Astrocyte of the spinal cord (primary cell): ENCODE data around the gene KIFBP.
"Not testable (repeated sequence)": the region's sequence is repeated elsewhere in the genome, so short reads cannot be mapped to it uniquely, and the experiment has no call there.

Experiments
- DNase-seq: peaks from one replicate; pipeline ENCODE4 v3.0.0; 2011; ENCODE audit warnings: low read depth, low spot score
- H3K4me3 ChIP-seq: 2 replicates; pipeline ENCODE4 v1.5.1; 2011; ENCODE audit warnings: low read depth, mild to moderate bottlenecking, low read length, moderate library complexity
- CTCF ChIP-seq: IDR thresholded peaks from 2 replicates; pipeline ENCODE4 v1.5.1; 2012; ENCODE audit warnings: low read depth, mild to moderate bottlenecking, low read length, inconsistent platforms
- in situ Hi-C: cut with HindIII; loops from 2 replicates; pipeline ENCODE4 v1.10.0; 2017; ENCODE audit warnings: low sequenced_read_pairs

KIFBP gene

GRCh38 chr10:68955832-68956532 is 32.6 kb upstream of the KIFBP start, which contains the start of gene DDX21:
DDX21 (plus strand) TSS chr10:68956170; CDS start chr10:68956226, 56 bp downstream.
- in situ Hi-C loops, result no loop called here
- peak within 1 kb of the TSS; percentile 97 for H3K4me3 ChIP-seq
- peak; percentile 93 for DNase-seq
- TF ChIP-seq CTCF, result peak; percentile 58

GRCh38 chr10:68957284-68957615 is 31.4 kb upstream of the KIFBP start:
- DNase-seq, result no peak
- TF ChIP-seq CTCF, result no peak
- peak overlapping the region; percentile 97 for H3K4me3 ChIP-seq
- in situ Hi-C loops, result no loop called here

GRCh38 chr10:68957654-68958053 is 30.9 kb upstream of the KIFBP start:
- TF ChIP-seq CTCF, result no peak
- in situ Hi-C loops, result no loop called here

GRCh38 chr10:68959695-68960527 is 28.7 kb upstream of the KIFBP start:
- H3K4me3 ChIP-seq, result no peak overlapping the region
- in situ Hi-C loops, result no loop called here
- DNase-seq, result no peak
- TF ChIP-seq CTCF, result no peak

More at GRCh38 chr10:68957654-68958053, 30.9 kb upstream of the KIFBP start:
- DNase-seq, result peak; percentile 6
- H3K4me3 ChIP-seq, result peak overlapping the region; percentile 97

- TF ChIP-seq CTCF, result no peak
- H3K4me3 ChIP-seq, result no peak overlapping the region
- DNase-seq, result no peak
- in situ Hi-C loops, result no loop called here
Observed at GRCh38 chr10:68963151-68963550, 25.5 kb upstream of the KIFBP start.

GRCh38 chr10:68973975-68974374 is 14.6 kb upstream of the KIFBP start:
- TF ChIP-seq CTCF, result no peak
- no peak for DNase-seq
- no peak overlapping the region for H3K4me3 ChIP-seq
- in situ Hi-C loops, result no loop called here

GRCh38 chr10:68975936-68976473 is 12.6 kb upstream of the KIFBP start:
- DNase-seq, in situ Hi-C loops, H3K4me3 ChIP-seq: not testable (repeated sequence)

- DNase-seq, in situ Hi-C loops, H3K4me3 ChIP-seq: not testable (repeated sequence)
Observed at GRCh38 chr10:68979738-68980137, 8.9 kb upstream of the KIFBP start.
